H1 (cell line): Measurements from ENCODE around the gene MRPL28. TPM values are rescaled to one million over a fixed set of nuclear protein-coding genes. Genes with fewer than 3 reads are reported as not detected.

Experiments used
- CHD1 ChIP-seq: IDR thresholded peaks from 2 replicates; pipeline ENCODE4 v1.6.1; 2012; ENCODE audit warnings: low read depth, low read length, improper control_type of control experiment
- EZH2 ChIP-seq: fragments of 200-600 bp; sonication (generic); IDR thresholded peaks from 2 replicates; pipeline ENCODE4 v1.7.1; 2012; ENCODE audit warnings: low read depth, mild to moderate bottlenecking, moderate library complexity, low read length, inconsistent platforms; ENCODE audit not compliant: severe bottlenecking
- HDAC6 ChIP-seq: IDR thresholded peaks from one replicate; pipeline ENCODE4 v1.7.1; 2012; ENCODE audit warnings: low read depth, mild to moderate bottlenecking, inconsistent platforms, low read length, moderate library complexity
- KDM5A ChIP-seq: fragments of 200-600 bp; IDR thresholded peaks from 2 replicates; pipeline ENCODE4 v1.7.1; 2012; ENCODE audit warnings: mild to moderate bottlenecking, low read length, inconsistent platforms, mixed read lengths
- RXRA ChIP-seq: IDR thresholded peaks from 2 replicates; pipeline ENCODE4 v1.6.1; 2011; ENCODE audit warnings: low read depth, mild to moderate bottlenecking, low read length, moderate library complexity; ENCODE audit not compliant: insufficient read depth
- YY1 ChIP-seq: IDR thresholded peaks from 2 replicates; pipeline ENCODE4 v1.6.1; 2011; ENCODE audit warnings: low read depth, mild to moderate bottlenecking, low read length
- polyA plus RNA-seq, 7 experiments: library from polyadenylated mRNA; depleted of rRNA in 3 of 7; stranded (reverse) in 5 of 7; unstranded in 2 of 7; fragments of >200 nt in 5 of 7; fragments of 200-250 nt in 2 of 7; gene quantifications; 1 replicate in 5 of 7; 2 replicates in 1 of 7; 4 replicates in 1 of 7; pipeline versions ENCODE4 v1.2.1 to v1.2.3, GENCODE V29; 2011 to 2013; ENCODE audit warnings: missing spikeins in 2 of 7, mixed read lengths in 2 of 7
- total RNA-seq: library from RNA; stranded (reverse); fragmentation: NEBNext Ultra II Directional; extraction: Animal tissue kit (Norgen Biotek cat#: 25700); gene quantifications from 2 replicates; pipeline ENCODE4 v1.2.1, GENCODE V29; 2021
- TF ChIP-seq, protein P1 (sequence below): IDR thresholded peaks from 2 replicates; pipeline ENCODE4 v1.6.1; 2012; ENCODE audit warnings: inconsistent platforms

Gene MRPL28
- total and polyA plus RNA-seq, 2 of the 8 experiments (the other 6 are each of a cell fraction or from before 2014, with no cell fraction given) = 88.9 to 188 TPM

DNA sequence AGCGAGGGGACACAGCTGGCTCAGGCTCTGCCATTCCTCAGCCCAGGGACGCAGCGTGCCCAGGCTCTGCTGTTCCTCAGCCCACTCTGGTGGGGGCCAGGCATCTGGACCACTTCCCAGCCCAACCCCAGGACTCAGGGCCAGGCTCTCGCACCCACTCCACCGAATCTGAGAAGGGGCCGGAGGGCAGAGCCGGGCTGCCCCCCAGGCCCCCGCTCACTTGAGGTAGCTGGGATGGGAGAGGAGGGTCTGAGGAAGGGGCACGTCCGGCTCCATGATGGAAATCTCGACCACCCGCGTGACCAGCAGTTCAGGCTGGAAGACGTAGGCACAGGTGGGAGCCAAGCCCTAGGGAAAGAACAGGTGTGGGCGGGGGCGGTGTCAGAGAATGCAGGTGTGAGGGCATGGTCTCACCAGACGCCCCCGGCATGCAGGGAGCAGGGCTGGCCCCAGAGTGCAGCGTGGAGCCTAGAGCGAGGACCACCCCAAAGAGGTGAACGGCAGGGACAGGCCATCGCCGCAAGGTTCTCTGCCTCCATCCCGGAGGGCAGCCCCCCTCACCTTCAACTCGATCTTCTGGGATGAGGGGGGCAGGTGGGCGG, 6.6 kb upstream of the MRPL28 start (continued):
- TF ChIP-seq, protein P1, sequence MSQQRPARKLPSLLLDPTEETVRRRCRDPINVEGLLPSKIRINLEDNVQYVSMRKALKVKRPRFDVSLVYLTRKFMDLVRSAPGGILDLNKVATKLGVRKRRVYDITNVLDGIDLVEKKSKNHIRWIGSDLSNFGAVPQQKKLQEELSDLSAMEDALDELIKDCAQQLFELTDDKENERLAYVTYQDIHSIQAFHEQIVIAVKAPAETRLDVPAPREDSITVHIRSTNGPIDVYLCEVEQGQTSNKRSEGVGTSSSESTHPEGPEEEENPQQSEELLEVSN = no peak
- no peak for TF ChIP-seq HDAC6
- TF ChIP-seq YY1 = no peak
- TF ChIP-seq RXRA = no peak
- no peak for TF ChIP-seq EZH2
- no peak for TF ChIP-seq CHD1
- no peak for TF ChIP-seq KDM5A
